Immature natural killer cell (primary cell): Measurements from ENCODE around the gene CEP72. TPM values are rescaled to one million over a fixed set of nuclear protein-coding genes. Genes with fewer than 3 reads are reported as not detected.
"Not testable (repeated sequence)": the region's sequence is repeated elsewhere in the genome, so short reads cannot be mapped to it uniquely, and the experiment has no call there.

Source experiments
- DNase-seq, 3 donors: peaks; one replicate each; pipeline ENCODE4 v3.0.0; 2022; ENCODE audit warnings: mixed read lengths in 1 of 3
- H3K27ac Mint-ChIP-seq, 6 donors: one replicate each; pipeline ENCODE4 v1.8.0; 2020; ENCODE audit warnings: mixed read lengths in 6 of 6, mild to moderate bottlenecking in 5 of 6, inconsistent platforms in 4 of 6, moderate library complexity in 3 of 6
- H3K27me3 Mint-ChIP-seq, 3 donors: one replicate each; pipeline ENCODE4 v1.8.0; 2020 to 2021; ENCODE audit warnings: low read depth in 3 of 3, mild to moderate bottlenecking in 3 of 3, mixed read lengths in 3 of 3, moderate library complexity in 3 of 3, inconsistent platforms in 1 of 3
- H3K36me3 Mint-ChIP-seq, 3 donors: one replicate each; pipeline ENCODE4 v1.8.0; 2020; ENCODE audit warnings: mixed read lengths in 3 of 3, inconsistent platforms in 2 of 3, mild to moderate bottlenecking in 2 of 3
- H3K4me1 Mint-ChIP-seq, 2 donors: one replicate each; pipeline ENCODE4 v1.8.0; 2020; ENCODE audit warnings: inconsistent platforms in 2 of 2, mild to moderate bottlenecking in 2 of 2, mixed read lengths in 2 of 2, moderate library complexity in 1 of 2
- H3K4me3 Mint-ChIP-seq, 5 donors: one replicate each; pipeline ENCODE4 v1.8.0; 2020; ENCODE audit warnings: mild to moderate bottlenecking in 5 of 5, mixed read lengths in 5 of 5, inconsistent platforms in 3 of 5, moderate library complexity in 3 of 5
- H3K9me3 Mint-ChIP-seq, 6 donors: one replicate each; pipeline ENCODE4 v1.8.0; 2020; ENCODE audit warnings: mild to moderate bottlenecking in 6 of 6, mixed read lengths in 6 of 6, inconsistent platforms in 4 of 6, moderate library complexity in 3 of 6
- polyA plus RNA-seq, 3 donors: library from polyadenylated mRNA; unstranded; fragments of 300-500 nt; fragmentation: Illumina TruSeq; gene quantifications; one replicate each; pipeline ENCODE4 v1.2.3, GENCODE V29; 2021

Gene CEP72
- polyA plus RNA-seq, 3 donors from 2014 or later: 1.9 to 4.0 (median 2.5) TPM

DNA sequence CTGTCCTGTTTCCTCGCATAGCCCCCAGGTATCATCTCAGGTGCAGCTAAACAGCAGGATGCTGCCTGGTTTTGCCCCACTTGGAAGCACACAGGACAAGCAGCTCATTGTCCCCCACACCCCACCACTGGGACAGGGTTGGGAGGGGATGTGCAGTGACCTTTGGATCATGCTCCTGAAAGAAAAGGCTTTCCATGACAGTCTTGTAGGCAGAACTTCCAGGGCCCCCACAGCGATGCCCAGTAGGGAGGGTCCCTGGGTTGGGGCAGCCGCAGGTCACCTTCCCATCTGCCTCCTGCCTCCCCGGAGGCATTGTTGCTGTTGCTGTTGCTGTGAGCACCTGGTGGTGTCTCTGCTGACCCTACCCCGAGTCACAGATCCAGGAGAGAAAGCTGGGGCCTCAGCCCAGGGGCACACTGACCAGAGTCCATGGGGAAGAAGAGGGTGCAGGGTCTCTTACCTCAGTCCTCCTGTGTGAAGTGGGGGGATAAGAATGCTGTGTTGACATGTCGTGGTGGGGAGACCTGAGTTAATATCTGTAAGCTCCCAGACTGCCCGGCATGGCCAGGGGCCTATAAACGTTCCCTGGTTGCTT lies 8.5 kb downstream of the CEP72 start:
- Mint-ChIP-seq H3K36me3 (peaks cover 0 to 31% (median 8%) of the 10 kb centered on the region in 3 donors), H3K4me3 (no peak overlapping the region), H3K27ac (no peak overlapping the region), H3K4me1 (peaks cover 3 to 5% of the 10 kb centered on the region in 2 donors), H3K9me3 (no peaks in the 10 kb centered on the region), H3K27me3 (peaks cover 0 to 2% (median 1%) of the 10 kb centered on the region in 3 donors)
- DNase-seq: no peak

DNA sequence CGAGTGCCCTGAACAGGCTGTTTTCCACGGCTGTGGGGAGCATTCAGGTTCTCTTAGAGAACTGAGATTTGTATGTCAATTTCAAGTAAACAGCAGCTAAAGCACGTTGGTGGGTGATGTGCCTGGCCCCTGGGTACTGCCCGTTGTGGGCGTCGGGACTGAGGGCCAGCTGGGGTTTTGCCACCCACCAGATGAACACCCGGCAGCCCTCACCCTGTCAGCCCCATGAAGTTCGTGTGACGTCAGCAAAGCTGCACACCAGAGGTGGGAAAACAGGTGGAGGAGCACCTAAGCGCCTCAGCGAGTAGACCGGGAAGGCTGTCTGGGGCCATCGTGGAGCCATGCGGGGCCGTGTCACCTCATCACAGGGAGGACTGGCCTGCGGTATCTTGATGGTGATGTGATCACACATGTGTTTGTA lies 9.2 kb downstream of the CEP72 start:
- peaks cover 0 to 35% (median 8%) of the 10 kb centered on the region in 3 donors for H3K36me3 Mint-ChIP-seq
- no peak overlapping the region for H3K27ac Mint-ChIP-seq
- no peak overlapping the region for H3K4me3 Mint-ChIP-seq
- H3K4me1 Mint-ChIP-seq: peaks cover 1 to 3% of the 10 kb centered on the region in 2 donors
- H3K27me3 Mint-ChIP-seq: peaks cover 0 to 2% (median 1%) of the 10 kb centered on the region in 3 donors
- no peak for DNase-seq
- H3K9me3 Mint-ChIP-seq: no peaks in the 10 kb centered on the region

- no peak overlapping the region for H3K4me3 Mint-ChIP-seq
- H3K27me3 Mint-ChIP-seq: peaks cover 0 to 2% (median 1%) of the 10 kb centered on the region in 3 donors
- H3K27ac Mint-ChIP-seq: no peak overlapping the region
- no peak for DNase-seq
- no peaks in the 10 kb centered on the region for H3K4me1 Mint-ChIP-seq
- H3K36me3 Mint-ChIP-seq: peaks cover 5 to 37% (median 8%) of the 10 kb centered on the region in 3 donors
- no peaks in the 10 kb centered on the region for H3K9me3 Mint-ChIP-seq
Observed at GRCh38 chr5:622359-622758, 10.2 kb downstream of the CEP72 start.

DNA sequence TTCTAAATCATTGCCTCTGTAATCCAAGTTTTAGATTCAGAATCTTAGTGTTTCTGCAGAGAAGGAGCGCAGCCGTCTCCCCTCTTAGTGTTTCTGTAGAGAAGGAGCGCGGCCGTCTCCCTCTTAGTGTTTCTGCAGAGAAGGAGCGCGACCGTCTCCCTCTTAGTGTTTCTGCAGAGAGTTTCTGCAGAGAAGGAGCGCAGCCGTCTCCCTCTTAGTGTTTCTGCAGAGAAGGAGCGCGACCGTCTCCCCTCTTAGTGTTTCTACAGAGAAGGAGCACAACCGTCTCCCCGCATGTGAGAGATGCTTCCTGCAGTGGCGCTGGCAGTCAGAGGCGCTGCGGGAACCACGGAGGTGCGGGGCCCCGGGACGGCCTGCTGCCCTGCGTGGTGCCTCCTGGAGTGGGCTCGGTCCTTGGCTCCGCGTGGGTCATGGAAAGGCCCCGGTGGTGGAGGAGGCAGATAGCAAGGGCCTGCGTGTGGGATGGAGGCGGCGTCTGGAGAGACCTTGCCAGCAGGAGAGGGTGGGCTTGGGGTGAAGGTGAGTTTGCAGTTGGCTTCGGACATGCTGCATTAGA lies 10.9 kb downstream of the CEP72 start:
- Mint-ChIP-seq H3K4me1 (no peaks in the 10 kb centered on the region), H3K36me3 (peaks cover 5 to 40% (median 8%) of the 10 kb centered on the region in 3 donors), H3K9me3 (no peaks in the 10 kb centered on the region), H3K4me3 (no peak overlapping the region), H3K27me3 (peaks cover 0 to 2% (median 0%) of the 10 kb centered on the region in 3 donors), H3K27ac (no peak overlapping the region)
- DNase-seq: no peak

DNA sequence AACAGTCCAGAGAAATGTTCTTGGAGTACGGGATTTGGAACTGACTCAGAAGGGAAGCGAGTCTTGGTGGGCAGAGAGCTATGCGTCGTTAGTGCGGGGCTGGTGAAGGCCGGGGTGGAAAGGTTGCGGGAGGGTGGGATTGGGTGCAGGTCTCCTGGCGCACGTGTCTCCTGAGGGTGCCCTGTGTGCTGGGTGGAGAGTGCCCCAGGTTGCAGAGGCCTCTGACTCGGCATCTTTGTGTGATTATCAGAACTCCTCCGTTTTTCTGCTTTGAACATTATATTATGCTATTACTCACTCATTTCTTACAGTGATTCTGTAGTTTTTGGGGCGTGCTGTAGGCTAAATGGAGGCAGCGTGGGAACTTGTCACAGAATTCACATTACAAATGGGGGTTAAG lies 11.4 kb downstream of the CEP72 start:
- Mint-ChIP-seq H3K36me3 (peaks cover 5 to 35% (median 8%) of the 10 kb centered on the region in 3 donors), H3K9me3 (no peaks in the 10 kb centered on the region), H3K4me1 (no peaks in the 10 kb centered on the region), H3K4me3 (no peak overlapping the region), H3K27ac (no peak overlapping the region), H3K27me3 (peaks cover 0 to 2% (median 0%) of the 10 kb centered on the region in 3 donors)
- DNase-seq: no peak

DNA sequence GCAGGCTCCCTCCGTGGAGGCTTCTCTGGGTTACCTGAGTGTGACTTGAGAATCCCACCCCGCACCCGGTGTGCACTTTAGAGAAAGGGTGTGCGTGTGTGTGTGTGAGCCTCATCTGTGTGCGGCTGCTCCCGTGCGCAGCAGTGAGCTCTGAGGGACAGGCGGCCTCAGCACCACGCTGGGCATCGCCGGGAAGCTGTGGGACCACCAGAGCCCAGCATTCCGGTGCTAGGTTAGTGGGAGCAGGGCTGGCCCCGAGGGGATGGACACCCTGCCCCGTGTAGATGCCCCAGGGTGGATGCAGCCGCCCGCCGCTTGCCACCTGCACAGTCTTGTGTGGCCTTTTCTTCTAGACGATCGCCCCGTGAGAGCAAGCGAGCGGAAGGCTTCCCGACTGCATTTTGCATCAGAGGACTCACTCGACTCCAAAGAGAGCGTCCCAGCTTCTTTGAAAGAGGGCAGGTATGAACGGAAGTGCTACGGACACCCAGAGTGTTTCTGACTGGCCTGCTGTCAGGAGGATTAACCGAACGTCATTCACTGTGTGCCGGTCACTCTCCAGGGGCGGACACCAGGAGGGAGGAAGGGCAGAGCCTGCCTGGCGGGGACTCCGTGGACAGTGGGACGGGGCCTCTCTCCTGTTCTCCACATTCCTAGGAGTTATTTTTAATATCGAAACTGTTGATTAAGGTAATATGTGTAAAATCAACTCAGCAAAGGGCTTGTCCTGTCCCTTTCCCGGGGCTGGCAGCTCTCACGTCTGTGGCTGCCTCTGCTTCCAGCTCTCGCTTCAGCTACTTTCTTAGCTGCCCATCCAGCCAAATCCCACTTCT lies 12.2 kb downstream of the CEP72 start:
- H3K4me1 Mint-ChIP-seq: no peaks in the 10 kb centered on the region
- peaks cover 0 to 2% (median 0%) of the 10 kb centered on the region in 3 donors for H3K27me3 Mint-ChIP-seq
- no peak overlapping the region for H3K4me3 Mint-ChIP-seq
- peaks cover 5 to 34% (median 8%) of the 10 kb centered on the region in 3 donors for H3K36me3 Mint-ChIP-seq
- DNase-seq: no peak
- H3K27ac Mint-ChIP-seq: no peak overlapping the region
- no peaks in the 10 kb centered on the region for H3K9me3 Mint-ChIP-seq

- Mint-ChIP-seq H3K9me3 (no peaks in the 10 kb centered on the region), H3K27ac (no peak overlapping the region), H3K4me1 (no peaks in the 10 kb centered on the region), H3K27me3 (peaks cover 0 to under 1% (median 0%) of the 10 kb centered on the region in 3 donors), H3K4me3 (no peak overlapping the region), H3K36me3 (peaks cover 5 to 32% (median 8%) of the 10 kb centered on the region in 3 donors)
- DNase-seq: no peak
Observed at GRCh38 chr5:624951-625230, 12.8 kb downstream of the CEP72 start.

DNA sequence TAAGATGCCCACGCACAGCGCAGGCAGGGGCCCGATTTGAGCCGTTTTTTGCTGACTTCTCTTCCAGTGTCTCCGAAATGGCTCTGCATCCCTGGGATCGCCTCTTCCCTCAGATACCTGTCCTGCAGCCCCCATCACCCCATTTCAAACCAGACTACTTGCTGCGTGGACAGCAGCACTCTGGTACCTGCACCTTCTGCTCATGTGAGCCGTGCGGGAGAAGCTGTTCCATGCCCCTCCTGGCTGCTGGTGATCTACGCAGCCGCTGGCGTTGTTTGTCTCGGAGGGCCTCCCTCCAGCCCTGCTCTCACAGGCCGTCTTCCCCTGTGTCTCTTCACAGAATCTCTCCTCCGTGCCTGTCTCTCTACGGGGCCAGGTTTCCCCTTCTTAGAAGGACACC lies 13.4 kb downstream of the CEP72 start:
- Mint-ChIP-seq H3K4me1 (no peaks in the 10 kb centered on the region), H3K9me3 (no peaks in the 10 kb centered on the region), H3K36me3 (peaks cover 5 to 26% (median 8%) of the 10 kb centered on the region in 3 donors), H3K27ac (no peak overlapping the region), H3K27me3 (no peaks in the 10 kb centered on the region), H3K4me3 (no peak overlapping the region)
- DNase-seq: no peak

GRCh38 chr5:626850-627249 lies 14.7 kb downstream of the CEP72 start:
- no peak overlapping the region for H3K4me3 Mint-ChIP-seq
- H3K36me3 Mint-ChIP-seq: peaks cover 5 to 26% (median 8%) of the 10 kb centered on the region in 3 donors

DNA sequence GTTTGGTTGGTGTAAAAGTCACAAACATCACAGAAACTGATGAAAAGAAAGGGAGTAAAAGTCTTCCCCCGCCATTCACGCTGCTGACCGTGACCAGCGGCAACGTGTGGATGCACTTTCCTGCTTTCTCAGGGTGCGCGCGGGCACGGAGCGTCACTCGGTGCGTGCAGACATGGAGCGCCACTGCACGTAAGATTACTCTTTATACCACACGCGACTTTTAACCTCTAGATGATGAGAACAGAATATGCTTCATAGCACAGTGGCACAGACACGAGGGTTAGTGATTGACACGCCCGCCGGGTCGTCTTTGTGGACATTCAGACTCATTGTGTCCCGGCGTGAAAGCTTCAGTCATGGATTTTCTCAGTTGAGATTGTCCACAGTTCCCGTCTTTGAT lies 15.7 kb downstream of the CEP72 start:
- DNase-seq: no peak
- Mint-ChIP-seq H3K9me3 (no peaks in the 10 kb centered on the region), H3K4me3 (no peak overlapping the region), H3K27ac (no peak overlapping the region), H3K27me3 (no peaks in the 10 kb centered on the region), H3K36me3 (peaks cover 5 to 22% (median 8%) of the 10 kb centered on the region in 3 donors), H3K4me1 (no peaks in the 10 kb centered on the region)

More at GRCh38 chr5:626850-627249, 14.7 kb downstream of the CEP72 start:
- Mint-ChIP-seq H3K4me1 (no peaks in the 10 kb centered on the region), H3K27me3 (no peaks in the 10 kb centered on the region), H3K9me3 (no peaks in the 10 kb centered on the region), H3K27ac (no peak overlapping the region)
- DNase-seq: no peak

GRCh38 chr5:628351-629205 lies 16.4 kb downstream of the CEP72 start:
- H3K4me1 Mint-ChIP-seq, H3K4me3 Mint-ChIP-seq, H3K27ac Mint-ChIP-seq, DNase-seq, H3K27me3 Mint-ChIP-seq, H3K9me3 Mint-ChIP-seq: not testable (repeated sequence)
- H3K36me3 Mint-ChIP-seq: peaks cover 5 to 24% (median 8%) of the 10 kb centered on the region in 3 donors

DNA sequence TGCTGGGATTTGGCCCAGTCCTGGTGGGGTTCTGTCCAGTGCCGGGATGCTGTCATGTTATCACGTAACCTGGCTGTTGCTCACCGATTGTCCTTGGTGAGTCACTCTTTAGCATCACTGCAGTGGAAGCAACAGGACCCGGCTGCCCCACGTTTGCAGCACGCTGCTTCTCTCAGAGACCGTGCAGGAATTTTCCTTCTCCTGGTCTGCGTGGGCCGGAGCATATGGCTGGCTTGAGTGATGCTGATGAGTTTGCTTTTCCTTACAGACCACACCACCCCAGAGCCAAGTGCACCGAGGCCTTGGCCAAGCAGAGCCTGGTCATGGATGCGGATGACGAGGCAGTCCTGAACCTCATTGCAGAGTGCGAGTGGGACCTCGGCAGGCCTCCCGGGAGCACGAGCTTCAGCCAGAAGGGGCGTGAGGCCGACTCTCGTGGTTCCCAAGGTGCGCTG lies 21.4 kb downstream of the CEP72 start:
- Mint-ChIP-seq H3K36me3 (peaks cover 20 to 38% (median 25%) of the 10 kb centered on the region in 3 donors), H3K4me1 (no peaks in the 10 kb centered on the region), H3K27ac (no peak overlapping the region), H3K27me3 (no peaks in the 10 kb centered on the region), H3K4me3 (no peak overlapping the region), H3K9me3 (no peaks in the 10 kb centered on the region)
- DNase-seq: no peak

DNA sequence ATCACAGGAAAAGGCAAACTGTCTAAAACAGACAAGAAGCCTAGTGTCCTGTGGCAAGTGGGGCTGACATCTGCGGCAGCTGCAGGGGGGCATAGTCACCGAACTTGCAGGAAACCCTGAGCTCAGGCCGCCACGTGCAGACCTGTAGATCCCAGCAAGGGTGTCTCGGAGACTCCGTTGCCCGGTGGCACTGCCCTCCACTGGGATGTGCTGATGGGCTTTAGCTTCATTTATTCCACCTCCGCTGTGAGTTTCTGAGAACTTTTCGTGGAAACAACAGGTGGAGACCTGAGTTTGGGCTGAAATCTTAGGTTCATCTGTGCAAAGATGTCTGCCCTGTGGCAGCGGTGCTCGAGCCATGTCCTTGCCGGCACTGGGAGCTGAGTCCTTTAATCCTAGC lies 22.1 kb downstream of the CEP72 start:
- Mint-ChIP-seq H3K36me3 (peaks cover 20 to 38% (median 25%) of the 10 kb centered on the region in 3 donors), H3K4me1 (no peaks in the 10 kb centered on the region), H3K9me3 (no peaks in the 10 kb centered on the region), H3K4me3 (no peak overlapping the region), H3K27me3 (no peaks in the 10 kb centered on the region), H3K27ac (no peak overlapping the region)
- DNase-seq: no peak
